GM12801 (cell line): Measurements from ENCODE around the gene CLINT1.

ENCODE experiments used
- TF ChIP-seq, protein P1 (sequence below): IDR thresholded peaks from one replicate; pipeline ENCODE4 v1.5.1; 2011; ENCODE audit warnings: control low read depth; ENCODE audit not compliant: insufficient read length; ENCODE audit errors: extremely low read depth

The CLINT1 gene

DNA sequence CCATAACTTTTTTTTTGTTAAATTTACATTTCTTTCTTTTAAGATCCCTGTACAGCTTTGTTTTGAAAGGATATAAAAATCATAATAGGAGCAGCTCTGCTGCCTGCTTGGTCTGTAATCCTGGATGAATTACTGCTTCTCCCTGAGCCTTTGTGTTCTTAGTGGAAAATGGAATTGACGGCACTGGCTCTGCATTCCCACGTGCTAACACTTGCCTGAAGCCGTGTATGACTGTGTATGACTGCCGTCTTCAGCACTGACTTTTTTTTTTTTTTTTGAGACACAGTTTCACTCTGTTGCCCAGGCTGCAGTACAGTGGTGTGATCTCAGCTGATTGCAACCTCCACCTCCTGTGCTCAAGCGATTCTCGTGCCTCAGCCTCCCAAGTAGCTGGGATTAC is 123.0 kb downstream of the CLINT1 start:
- TF ChIP-seq, protein P1, sequence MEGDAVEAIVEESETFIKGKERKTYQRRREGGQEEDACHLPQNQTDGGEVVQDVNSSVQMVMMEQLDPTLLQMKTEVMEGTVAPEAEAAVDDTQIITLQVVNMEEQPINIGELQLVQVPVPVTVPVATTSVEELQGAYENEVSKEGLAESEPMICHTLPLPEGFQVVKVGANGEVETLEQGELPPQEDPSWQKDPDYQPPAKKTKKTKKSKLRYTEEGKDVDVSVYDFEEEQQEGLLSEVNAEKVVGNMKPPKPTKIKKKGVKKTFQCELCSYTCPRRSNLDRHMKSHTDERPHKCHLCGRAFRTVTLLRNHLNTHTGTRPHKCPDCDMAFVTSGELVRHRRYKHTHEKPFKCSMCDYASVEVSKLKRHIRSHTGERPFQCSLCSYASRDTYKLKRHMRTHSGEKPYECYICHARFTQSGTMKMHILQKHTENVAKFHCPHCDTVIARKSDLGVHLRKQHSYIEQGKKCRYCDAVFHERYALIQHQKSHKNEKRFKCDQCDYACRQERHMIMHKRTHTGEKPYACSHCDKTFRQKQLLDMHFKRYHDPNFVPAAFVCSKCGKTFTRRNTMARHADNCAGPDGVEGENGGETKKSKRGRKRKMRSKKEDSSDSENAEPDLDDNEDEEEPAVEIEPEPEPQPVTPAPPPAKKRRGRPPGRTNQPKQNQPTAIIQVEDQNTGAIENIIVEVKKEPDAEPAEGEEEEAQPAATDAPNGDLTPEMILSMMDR, result no peak
